IPS-NIHi7 (cell line): Measurements from ENCODE around the gene AATK.
A peak's percentile ranks its signal among the peaks of the same experiment; 100 is the strongest.

Source experiments
- DNase-seq: peaks from one replicate; pipeline ENCODE4 v3.0.0; 2012; ENCODE audit warnings: mixed read lengths; ENCODE audit errors: extremely low spot score

AATK gene

GRCh38 chr17:81166033-81166492 is at the start of gene AATK:
TSS of gene AATK (minus strand) at chr17:81166221. CDS start at chr17:81165992, 229 bp downstream.
- DNase-seq: no peak

DNA sequence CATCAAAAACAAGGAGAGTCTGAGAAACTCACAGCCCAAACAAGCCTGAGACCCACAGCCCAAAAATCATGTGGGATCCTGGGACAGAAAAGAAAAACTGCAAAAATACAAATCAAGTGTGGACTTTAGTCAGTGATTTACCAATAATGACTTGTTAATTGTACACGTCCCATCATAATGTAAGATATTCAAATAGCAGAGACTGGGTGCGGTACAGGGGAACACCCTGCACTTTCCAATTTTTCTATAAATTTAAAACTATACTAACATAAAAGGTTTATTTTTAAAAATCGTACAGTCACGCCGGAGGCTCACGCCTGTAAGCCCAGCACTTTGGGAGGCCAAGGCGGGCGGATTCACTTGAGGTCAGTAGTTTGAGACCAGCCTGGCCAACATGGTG is 48.0 kb upstream of the AATK start:
- DNase-seq: no peak

DNA sequence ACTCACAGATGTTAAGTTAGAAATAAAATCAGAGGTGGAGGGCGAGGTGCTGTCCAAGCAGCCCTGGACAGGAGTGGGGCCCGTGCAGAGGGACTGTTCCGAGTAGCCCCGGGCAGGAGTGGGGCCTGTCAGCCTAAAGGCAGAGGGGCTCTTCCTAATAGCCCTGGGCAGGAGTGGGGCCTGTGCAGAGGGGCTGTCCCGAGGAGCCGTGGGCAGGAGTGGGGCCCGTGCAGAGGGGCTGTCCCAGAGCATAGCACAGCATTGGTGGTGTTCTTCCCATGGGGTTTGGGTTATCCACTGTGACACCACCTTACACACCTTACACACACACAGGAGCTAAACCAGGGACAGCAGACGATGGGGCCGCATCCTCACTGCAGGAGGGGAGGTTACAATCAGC is 46.3 kb upstream of the AATK start:
- DNase-seq: no peak

- no peak for DNase-seq
Observed at GRCh38 chr17:81210868-81211267, 44.8 kb upstream of the AATK start.

- DNase-seq: no peak
Observed at GRCh38 chr17:81210466-81210865, 44.4 kb upstream of the AATK start.

DNA sequence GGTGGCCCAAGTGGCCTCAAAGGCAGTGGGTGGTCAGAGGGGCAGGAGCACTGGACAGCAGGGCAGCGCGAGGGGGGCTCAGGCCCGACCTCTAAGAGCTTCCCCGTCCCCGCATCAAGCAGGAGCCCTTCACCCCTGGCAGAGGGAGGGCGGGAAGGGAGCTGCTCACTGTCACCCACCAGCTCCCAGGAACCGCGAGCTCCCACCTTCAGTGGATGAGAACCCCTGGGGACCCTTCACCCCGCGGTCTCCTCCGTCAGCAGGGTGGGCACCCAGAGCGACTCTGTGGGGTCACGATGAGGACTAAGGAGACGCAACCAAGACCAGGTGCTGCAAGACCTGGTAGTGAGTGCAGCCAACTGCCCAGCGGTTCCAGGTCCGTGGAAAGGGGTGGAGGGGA is 43.1 kb upstream of the AATK start:
- DNase-seq: no peak

DNA sequence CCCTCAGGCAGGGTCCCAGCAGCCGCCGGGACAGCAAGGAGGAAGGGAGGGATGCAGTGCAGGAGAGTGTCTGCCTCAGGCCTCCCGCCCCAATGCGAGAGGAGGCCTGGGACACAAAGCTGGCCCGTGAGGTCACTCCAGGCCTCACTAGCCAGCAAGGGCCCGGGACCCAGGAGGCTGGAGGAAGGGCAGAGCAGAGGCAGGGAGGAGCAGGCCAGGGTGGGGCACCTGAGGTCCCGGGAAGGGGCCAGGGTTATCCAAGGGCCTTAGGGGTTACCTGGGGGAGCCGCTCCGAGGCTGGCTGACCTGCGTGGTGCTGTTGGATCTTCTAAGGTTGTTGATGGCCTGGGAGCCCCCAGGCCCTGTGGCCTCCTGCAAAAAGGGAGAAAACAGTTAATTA is 42.6 kb upstream of the AATK start:
- DNase-seq: no peak

GRCh38 chr17:81207610-81208581 is 41.9 kb upstream of the AATK start:
- DNase-seq: no peak

DNA sequence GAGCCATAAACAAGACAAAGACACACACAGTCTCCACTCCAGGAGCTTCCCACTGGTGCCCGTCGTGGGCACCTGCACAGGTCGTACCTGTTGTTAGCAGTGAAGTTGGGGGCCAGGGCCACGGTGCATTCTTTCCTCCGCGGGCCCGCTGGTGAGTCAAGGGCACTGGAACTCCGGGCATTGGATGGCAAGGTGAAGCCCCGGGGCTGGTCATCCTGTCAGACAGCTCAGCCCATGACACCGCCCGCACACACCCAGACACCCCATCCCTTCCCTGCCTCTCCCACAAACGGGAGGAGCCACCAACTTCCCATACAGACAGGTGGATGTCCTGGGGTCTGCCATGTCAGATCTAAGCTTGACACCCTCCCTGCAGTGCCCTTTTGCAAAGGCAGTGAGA is 40.6 kb upstream of the AATK start:
- DNase-seq: no peak

DNA sequence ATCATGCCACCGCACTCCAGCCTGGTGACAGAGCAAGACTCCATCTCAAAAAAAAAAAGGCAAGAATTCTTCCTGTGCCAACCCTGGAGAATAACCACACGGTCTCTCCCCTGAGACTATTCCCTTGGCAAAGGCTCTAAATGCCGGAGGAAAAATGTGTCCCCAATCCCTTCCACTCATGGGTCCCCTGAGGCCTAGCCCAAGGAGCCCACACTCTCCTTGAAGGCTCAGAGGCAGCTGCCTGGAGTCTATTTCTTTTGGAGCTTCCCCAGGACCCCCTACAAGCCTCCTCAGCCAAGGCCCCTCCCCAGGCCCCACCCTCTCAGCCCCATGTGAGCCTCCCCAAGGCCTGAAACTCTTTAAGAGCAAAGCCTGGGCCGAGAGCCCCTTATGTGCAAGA is 40.1 kb upstream of the AATK start:
- no peak for DNase-seq

DNA sequence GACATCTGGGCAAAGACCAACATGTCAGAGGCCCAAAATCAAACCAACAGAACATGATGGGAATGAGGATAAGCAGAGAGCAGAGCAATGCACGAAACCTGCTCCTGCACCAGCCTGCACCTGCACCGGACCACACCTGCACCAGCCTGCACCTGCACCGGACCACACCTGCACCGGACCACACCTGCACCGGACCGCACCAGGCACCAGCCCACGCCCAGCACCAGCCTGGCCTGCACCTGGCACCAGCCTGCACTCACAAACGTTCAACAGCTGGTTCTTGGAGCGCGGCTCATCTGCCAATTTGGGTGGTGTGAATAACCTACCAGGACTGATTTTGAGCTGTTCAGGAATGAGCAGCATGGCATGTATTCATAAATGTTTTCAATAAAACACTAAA is 38.6 kb upstream of the AATK start:
- DNase-seq: no peak

DNA sequence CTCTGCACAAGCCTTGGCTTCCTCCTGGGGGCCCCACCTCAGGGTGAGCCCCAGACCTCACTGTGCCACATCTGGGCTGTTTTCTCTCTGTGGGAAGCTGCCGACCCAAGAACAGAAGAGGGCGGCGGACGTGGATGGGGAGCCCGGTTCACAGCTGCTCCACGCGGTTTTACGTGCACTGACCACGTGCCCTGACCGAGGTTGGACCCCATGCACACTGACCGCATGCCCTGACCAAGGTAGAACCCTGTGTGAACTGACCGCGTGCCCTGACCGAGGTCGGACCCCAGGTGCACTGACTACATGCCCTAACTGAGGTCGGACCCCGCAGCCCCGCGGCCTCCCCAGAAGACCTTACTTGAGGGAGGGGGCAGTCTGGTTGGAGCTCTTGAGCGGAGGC is 37.1 kb upstream of the AATK start:
- no peak for DNase-seq

GRCh38 chr17:81202318-81202717 is 36.3 kb upstream of the AATK start:
- no peak for DNase-seq

DNA sequence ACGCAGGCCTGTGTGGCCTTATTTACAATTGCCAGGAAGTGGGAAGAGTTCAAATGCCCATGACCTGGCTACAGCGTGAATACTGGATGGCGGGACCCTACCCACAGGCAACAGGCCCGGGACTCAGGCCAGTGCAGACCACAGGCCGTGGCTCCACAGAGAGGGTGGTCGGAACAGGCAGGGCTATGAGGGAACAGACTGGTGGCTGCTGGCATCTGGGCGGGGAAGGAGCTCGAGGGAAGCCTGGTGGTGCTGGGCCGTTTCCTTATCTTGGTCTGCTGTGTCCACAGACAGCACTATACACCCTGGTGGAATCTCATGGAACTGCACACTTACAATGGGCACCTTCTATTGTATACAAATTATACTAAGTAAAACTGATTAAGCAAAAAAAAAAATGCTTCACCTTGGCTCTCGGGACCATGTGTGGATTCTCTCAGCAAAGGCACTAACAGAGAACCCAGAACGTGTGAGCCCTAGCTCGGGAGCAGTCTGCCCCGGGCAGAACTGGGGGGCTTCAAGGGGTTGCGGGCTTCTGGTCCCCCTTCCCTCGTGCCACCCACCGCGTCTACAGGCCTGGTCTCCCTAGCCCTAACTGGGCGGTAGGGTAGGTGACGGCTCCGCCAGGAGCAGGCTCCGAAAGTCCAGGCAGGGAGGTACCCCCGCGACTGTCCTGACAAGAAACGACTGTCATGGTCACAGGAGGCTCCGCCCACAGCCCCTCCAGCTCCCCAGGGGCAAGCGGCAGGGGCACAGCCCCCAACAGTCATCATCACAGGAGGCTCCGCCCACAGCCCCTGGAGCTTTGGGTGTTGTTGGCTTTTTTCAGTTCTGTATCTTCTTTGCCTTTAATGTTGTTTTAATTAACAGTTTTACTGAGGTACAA is 34.9 kb upstream of the AATK start:
- peak; percentile 65 for DNase-seq

GRCh38 chr17:81200201-81200600 is 34.2 kb upstream of the AATK start:
- DNase-seq: no peak

- no peak for DNase-seq
Observed at GRCh38 chr17:81199482-81199830, 33.4 kb upstream of the AATK start.

DNA sequence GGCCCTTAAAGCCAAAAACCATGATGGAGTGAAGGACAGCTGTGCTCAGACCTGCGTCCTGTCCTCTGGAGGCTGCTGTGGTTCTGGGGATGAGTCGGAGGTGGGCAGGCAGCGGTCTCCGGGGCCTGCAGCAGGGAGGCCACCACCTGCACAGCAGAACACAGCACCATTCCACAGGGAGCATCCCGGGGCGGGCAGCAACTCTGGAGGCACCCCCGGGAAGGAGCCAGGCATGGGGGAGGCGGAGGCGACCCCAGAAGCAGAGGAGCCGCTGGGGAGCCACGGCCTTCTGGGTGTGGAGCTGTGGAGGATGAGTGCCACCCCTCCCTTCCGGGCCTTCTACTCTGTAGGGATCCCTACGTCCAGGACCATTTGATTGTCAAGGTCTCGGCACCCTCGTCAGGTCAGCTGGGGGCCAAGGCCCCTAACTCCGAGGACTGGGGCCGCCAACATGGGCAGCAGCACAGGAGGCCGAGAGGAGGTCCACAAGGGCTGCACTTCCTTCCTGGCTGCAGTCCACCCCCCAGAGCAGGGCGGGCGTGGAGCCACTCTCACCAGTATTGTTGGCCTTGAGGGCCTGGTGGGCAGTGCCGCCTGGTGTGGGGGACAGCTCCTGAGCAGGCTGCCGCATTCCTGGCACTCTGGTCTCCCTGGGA is 32.9 kb upstream of the AATK start:
- DNase-seq: no peak

DNA sequence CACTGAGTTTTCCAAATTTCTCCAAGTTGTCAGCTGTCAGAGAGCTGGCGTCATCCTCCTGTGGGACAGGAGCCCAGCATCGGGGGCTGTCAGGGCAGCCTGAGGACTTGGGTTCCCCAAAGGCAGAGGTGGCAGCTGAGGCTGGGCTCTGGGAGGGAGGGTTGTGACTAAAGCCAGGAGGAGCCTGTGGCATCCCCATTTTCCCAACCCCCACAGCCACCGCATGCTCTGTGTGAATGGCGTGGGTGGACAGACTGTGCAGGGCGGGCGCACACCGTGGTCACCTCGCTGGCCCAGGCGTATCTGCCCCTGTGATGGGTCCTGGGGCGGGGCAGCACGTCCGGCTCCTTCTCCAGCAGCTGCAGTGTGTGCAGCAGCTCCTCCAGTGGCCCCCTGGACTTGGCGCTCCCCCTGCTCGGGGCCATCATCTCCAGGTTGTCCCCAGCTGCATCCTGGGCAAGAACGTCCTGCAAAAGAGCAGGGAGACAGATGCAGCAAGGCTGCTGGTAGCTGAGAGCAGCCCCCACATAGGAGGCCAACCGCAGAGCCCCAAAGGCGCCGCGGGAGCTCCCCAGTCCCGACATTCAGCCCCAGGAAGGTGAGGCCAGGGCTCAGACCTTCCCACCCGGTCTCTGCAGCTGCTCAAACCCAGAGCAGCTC is 31.9 kb upstream of the AATK start:
- DNase-seq: no peak

DNA sequence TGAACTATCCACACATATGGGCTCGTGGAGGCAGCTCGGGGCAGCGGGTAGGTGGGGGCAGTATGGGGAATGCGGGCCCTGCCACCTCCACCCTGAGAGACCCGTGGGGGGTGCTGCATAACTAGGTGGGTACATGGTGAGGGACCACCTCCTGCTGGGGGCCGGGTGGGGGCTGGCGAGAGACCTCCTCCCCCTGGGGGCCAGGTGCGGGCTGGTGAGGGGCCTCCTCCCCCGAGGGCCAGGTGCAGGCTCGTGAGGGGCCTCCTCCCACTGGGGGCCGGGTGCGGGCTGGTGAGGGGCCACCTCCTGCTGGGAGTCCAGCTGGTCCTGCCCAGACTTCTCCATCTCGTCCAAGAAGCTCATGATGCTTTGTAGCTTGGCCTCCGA is 31.4 kb upstream of the AATK start:
- DNase-seq: no peak

GRCh38 chr17:81196505-81197408 is 30.7 kb upstream of the AATK start:
- no peak for DNase-seq
